EL (cell line): ENCODE measurements around the gene IGFLR1.
A peak's percentile ranks its signal among the peaks of the same experiment; 100 is the strongest.

ENCODE experiments used
- DNase-seq: peaks from one replicate; pipeline ENCODE4 v3.0.0-alpha.2; 2016

IGFLR1 gene

GRCh38 chr19:35723671-35724070 lies 18.6 kb downstream of the IGFLR1 start:
- no peak for DNase-seq

- no peak for DNase-seq
Measured at GRCh38 chr19:35722897-35723296, 19.4 kb downstream of the IGFLR1 start.

- no peak for DNase-seq
Measured at GRCh38 chr19:35722461-35722860, 19.8 kb downstream of the IGFLR1 start.

- DNase-seq = no peak
Measured at GRCh38 chr19:35721374-35721773, 20.9 kb downstream of the IGFLR1 start.

GRCh38 chr19:35720648-35721047 lies 21.6 kb downstream of the IGFLR1 start:
- DNase-seq = no peak

- no peak for DNase-seq
Measured at GRCh38 chr19:35720163-35720524, 22.1 kb downstream of the IGFLR1 start.

- DNase-seq = no peak
Measured at GRCh38 chr19:35719402-35720162, 22.7 kb downstream of the IGFLR1 start.

GRCh38 chr19:35718345-35719041 lies 23.8 kb downstream of the IGFLR1 start:
- DNase-seq = peak; percentile 30

GRCh38 chr19:35717665-35718344 lies 24.4 kb downstream of the IGFLR1 start, which contains the start of gene KMT2B:
KMT2B (plus strand) TSS chr19:35718003; CDS start chr19:35718019, 16 bp downstream.
- peak; percentile 96 for DNase-seq

GRCh38 chr19:35716801-35717664 lies 25.2 kb downstream of the IGFLR1 start:
- peak; percentile 88 for DNase-seq

GRCh38 chr19:35715981-35716800 lies 26.1 kb downstream of the IGFLR1 start:
- no peak for DNase-seq

GRCh38 chr19:35715355-35715809 lies 26.9 kb downstream of the IGFLR1 start:
- DNase-seq = no peak

- no peak for DNase-seq
Measured at GRCh38 chr19:35714601-35715354, 27.5 kb downstream of the IGFLR1 start.

- DNase-seq = no peak
Measured at GRCh38 chr19:35713904-35714495, 28.3 kb downstream of the IGFLR1 start.

GRCh38 chr19:35713506-35713850 lies 28.8 kb downstream of the IGFLR1 start:
- DNase-seq = no peak

GRCh38 chr19:35712567-35713505 lies 29.4 kb downstream of the IGFLR1 start:
- no peak for DNase-seq

- no peak for DNase-seq
Measured at GRCh38 chr19:35710784-35711723, 31.2 kb downstream of the IGFLR1 start.

GRCh38 chr19:35708391-35708790 lies 33.9 kb downstream of the IGFLR1 start:
- no peak for DNase-seq
